ENCODE results near the gene FAM168A.

DNA sequence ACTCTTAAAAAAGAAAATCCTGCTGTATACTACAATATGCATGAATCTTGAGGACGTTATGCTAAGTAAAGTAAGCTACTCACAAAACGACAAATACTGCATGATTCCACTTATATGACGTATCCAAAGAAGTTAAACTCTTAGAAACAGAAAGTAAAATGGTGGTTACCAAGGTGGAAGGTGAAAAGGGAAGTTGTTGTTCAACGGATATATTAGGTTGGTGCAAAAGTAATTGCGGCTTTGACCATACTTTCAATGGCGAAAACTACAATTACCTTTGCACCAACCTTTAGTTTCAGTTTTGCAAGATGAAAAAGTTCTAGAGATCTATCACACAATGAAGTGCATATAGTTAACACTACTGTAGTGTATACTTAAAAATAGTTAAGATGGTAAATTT is 101.8 kb downstream of the FAM168A start:
- TF ChIP-seq TCF4 (CRISPR knock-in tag; IDR thresholded peaks at IDR 0.05; ENCODE audit: borderline replicate concordance): no peak
- no peak for TF ChIP-seq TOX (CRISPR knock-in tag; IDR thresholded peaks at IDR 0.05; ENCODE audit: borderline replicate concordance)
- no peak for TF ChIP-seq CSRNP3 (CRISPR knock-in tag; IDR thresholded peaks at IDR 0.05)
- no peak for TF ChIP-seq ARNTL (CRISPR knock-in tag; IDR thresholded peaks at IDR 0.05; ENCODE audit: borderline replicate concordance, low read depth)
- no peak for TF ChIP-seq PPARA (CRISPR knock-in tag; IDR thresholded peaks at IDR 0.05; ENCODE audit: borderline replicate concordance)
- TF ChIP-seq ZFP3 (CRISPR knock-in tag; IDR thresholded peaks at IDR 0.05): no peak
- TF ChIP-seq PATZ1 (CRISPR knock-in tag; IDR thresholded peaks at IDR 0.05; ENCODE audit: borderline replicate concordance): no peak
- TF ChIP-seq OSR1 (CRISPR knock-in tag; IDR thresholded peaks at IDR 0.05): no peak
- no peak for TF ChIP-seq ISL1 (CRISPR knock-in tag; IDR thresholded peaks at IDR 0.05)
- TF ChIP-seq CSDC2 (CRISPR knock-in tag; IDR thresholded peaks at IDR 0.05): no peak
- TF ChIP-seq ZNF8 (CRISPR knock-in tag; IDR thresholded peaks at IDR 0.05): no peak
- no peak for TF ChIP-seq ZC3H10 (CRISPR knock-in tag; IDR thresholded peaks at IDR 0.05)
